ENCODE data around the gene PTPRN. TPM values are rescaled to one million over a fixed set of nuclear protein-coding genes. Genes with fewer than 3 reads are reported as not detected.

Gene PTPRN
- total and polyA plus RNA-seq, 9 of the 15 experiments (the other 6 are each of a cell fraction or from before 2014, with no cell fraction given) = 0.15 to 2.4 (median 0.43) TPM; not detected in 1

- no TSS peak for BruUV-seq (replicated peaks)
- intact Hi-C loops (cut with micrococcal nuclease) (loop anchor here (1.0 to 5.0 kb wide), 2 partner anchors 55 to 192 kb away; partner anchors contain the start of gene NHEJ1), in situ Hi-C loops (cut with MboI) (no loop called here)
- H3K36me3 ChIP-seq (ENCODE audit: control insufficient read depth, insufficient read depth, low read length) = no peaks in the 10 kb centered on the region
- WGBS (ENCODE audit: insufficient coverage, low coverage, missing lambda C conversion rate) = 9% methylated on average over 4 of the region's 5 CpGs
- H3K4me3 ChIP-seq = no peak overlapping the region
- FAIRE-seq = peak; percentile 82
- peak; percentile 96 for ATAC-seq
- peak; percentile 59 to 76 (median 66) for DNase-seq (ENCODE audit: extremely low read depth in 1 of 4, low spot score in 3 of 4)
- H3K9me3 ChIP-seq (replicated peaks; ENCODE audit: control insufficient read depth, insufficient read depth, low read depth, low read length) = no peaks in the 10 kb centered on the region
- no peak overlapping the region for H2AFZ ChIP-seq (ENCODE audit: low read depth, low read length)
- CTCF ChIA-PET (ENCODE audit: low intra/inter-chr PET ratio) = no interaction called here
- no peak overlapping the region for H3K4me2 ChIP-seq (ENCODE audit: insufficient read depth, low read length)
- POLR2A ChIA-PET = no interaction called here
- H3K9me1 ChIP-seq (ENCODE audit: control insufficient read depth, insufficient read depth, low read length) = no peaks in the 10 kb centered on the region
- H3K27ac ChIP-seq (ENCODE audit: extremely low read depth, low read depth, low read length) = no peak overlapping the region
- H3K27me3 ChIP-seq (ENCODE audit: control insufficient read depth in 2 of 2, insufficient read depth in 2 of 2, low read length in 2 of 2) = peaks cover 0 to 7% of the 10 kb centered on the region in 2 experiments; a peak in 2 of 5 replicates
- no peaks in the 10 kb centered on the region for H4K20me1 ChIP-seq (replicated peaks; ENCODE audit: control insufficient read depth, insufficient read depth, low read length)
- H3K9ac ChIP-seq (ENCODE audit: insufficient read depth in 1 of 2, low read depth in 2 of 2, low read length in 2 of 2) = no peak overlapping the region
- H3K79me2 ChIP-seq (ENCODE audit: control insufficient read depth, insufficient read depth, low read length) = no peaks in the 10 kb centered on the region
- H3K4me1 ChIP-seq (replicated peaks in 1 of 2; ENCODE audit: control insufficient read depth in 2 of 2, insufficient read depth in 2 of 2, low read length in 2 of 2) = peaks cover 2 to 4% of the 10 kb centered on the region in 2 experiments; a peak in 3 of 5 replicates
- TF ChIP-seq CTCF (IDR thresholded peaks at IDR 0.05 in 2 of 3, conservative IDR thresholded peaks at IDR 0.05 in 1 of 3; ENCODE audit: insufficient read depth in 2 of 3, low read depth in 1 of 3, low read length in 3 of 3) = peak; percentile 68 to 76 (median 74)
- no peak for TF ChIP-seq BHLHE40 (IDR thresholded peaks at IDR 0.05; ENCODE audit: low read length)
- peak; percentile 22; the same call in 1 of the 2 replicates for TF ChIP-seq JUND (IDR thresholded peaks at IDR 0.05; ENCODE audit: borderline replicate concordance, low read depth, low read length)
- no peak for TF ChIP-seq JUND (tag; IDR thresholded peaks at IDR 0.05; ENCODE audit: borderline replicate concordance, low read depth, low read length)
- no peak for TF ChIP-seq ESRRB (CRISPR knock-in tag; IDR thresholded peaks at IDR 0.05; ENCODE audit: borderline replicate concordance)
- no peak for TF ChIP-seq CEBPG (CRISPR knock-in tag; IDR thresholded peaks at IDR 0.05)
- TF ChIP-seq CEBPG (tag; conservative IDR thresholded peaks at IDR 0.05 in 1 of 2, IDR thresholded peaks at IDR 0.05 in 1 of 2) = 0 out of 4 replicates have a peak, but pooled peaks of 1 of the 2 experiments have one; percentile 7
- no peak for TF ChIP-seq RREB1 (CRISPR knock-in tag; IDR thresholded peaks at IDR 0.05)
- TF ChIP-seq STAG1 (CRISPR knock-in tag; IDR thresholded peaks at IDR 0.05; ENCODE audit: borderline replicate concordance) = no peak; the same call in 1 of the 2 replicates
- no peak for TF ChIP-seq HMGN3 (IDR thresholded peaks at IDR 0.05; ENCODE audit: borderline replicate concordance, extremely low read depth, insufficient read length, low read depth, low read length)
- TF ChIP-seq MIER1 (IDR thresholded peaks at IDR 0.05; ENCODE audit: low read depth) = no peak
- TF ChIP-seq RBBP5 (IDR thresholded peaks at IDR 0.05; ENCODE audit: borderline replicate concordance, insufficient read depth, low read length, poor library complexity, severe bottlenecking) = no peak
- no peak for TF ChIP-seq ZBTB7A (IDR thresholded peaks at IDR 0.05; ENCODE audit: borderline replicate concordance, control insufficient read depth, low read depth, low read length)
Measured at GRCh38 chr2:219352448-219353023, 43.3 kb upstream of the PTPRN start.
